ENCODE data around the gene MIPOL1.
"Not testable (repeated sequence)": the region's sequence is repeated elsewhere in the genome, so short reads cannot be mapped to it uniquely, and the experiment has no call there.

MIPOL1 gene

GRCh38 chr14:37197421-37198272 is at the start of gene MIPOL1:
MIPOL1 (plus strand) TSS chr14:37197937; CDS start chr14:37247889, 49,952 bp downstream.
- Histone ChIP-seq H3K27ac (peak within 1 kb of the TSS; percentile 70), H3K27me3 (replicated peaks) (no peaks in the 10 kb centered on the region), H3K36me3 (replicated peaks) (no peaks in the 10 kb centered on the region), H3K4me3 (ENCODE audit: low read depth, low read length) (peak within 1 kb of the TSS; percentile 82)
- DNase-seq, result peak; percentile 78
- TF ChIP-seq CTCF (IDR thresholded peaks at IDR 0.05; ENCODE audit: low read depth, low read length, missing control alignments), result peak; percentile 46
- in situ Hi-C loops (cut with HindIII; ENCODE audit: low pct_ligation_motif_present, low sequenced_read_pairs), result no loop called here

DNA sequence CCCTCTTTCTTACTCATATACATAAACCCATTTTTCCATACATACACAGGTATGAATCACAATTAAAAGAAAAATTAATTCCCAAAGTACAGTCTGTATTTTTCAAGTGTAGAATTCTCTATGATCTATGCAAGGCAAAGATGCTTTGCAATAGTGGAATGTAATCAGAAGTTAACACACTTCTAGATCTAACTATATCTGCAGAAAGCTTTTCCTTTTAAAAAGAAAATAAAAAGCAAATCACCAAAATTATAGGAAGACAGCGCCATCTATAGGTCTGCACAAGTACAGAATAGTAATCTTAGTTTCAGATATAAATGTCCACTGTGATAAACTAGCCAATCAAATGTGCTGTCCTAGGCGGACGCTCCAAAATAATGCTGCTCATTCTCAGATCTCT is 47.3 kb upstream of the MIPOL1 start:
- TF ChIP-seq CTCF (IDR thresholded peaks at IDR 0.05; ENCODE audit: low read depth, low read length, missing control alignments), result peak; percentile 50
- in situ Hi-C loops (cut with HindIII; ENCODE audit: low pct_ligation_motif_present, low sequenced_read_pairs), result no loop called here
- Histone ChIP-seq H3K27me3 (replicated peaks) (no peaks in the 10 kb centered on the region), H3K4me3 (ENCODE audit: low read depth, low read length) (no peak overlapping the region), H3K36me3 (replicated peaks) (no peaks in the 10 kb centered on the region), H3K27ac (no peak overlapping the region)
- DNase-seq, result peak; percentile 14

GRCh38 chr14:37153005-37153404 is 44.7 kb upstream of the MIPOL1 start:
- DNase-seq, result no peak
- in situ Hi-C loops (cut with HindIII; ENCODE audit: low pct_ligation_motif_present, low sequenced_read_pairs), result no loop called here
- Histone ChIP-seq H3K36me3 (replicated peaks) (no peaks in the 10 kb centered on the region), H3K27me3 (replicated peaks) (no peaks in the 10 kb centered on the region), H3K4me3 (ENCODE audit: low read depth, low read length) (no peak overlapping the region), H3K27ac (no peak overlapping the region)
- no peak for TF ChIP-seq CTCF (IDR thresholded peaks at IDR 0.05; ENCODE audit: low read depth, low read length, missing control alignments)

DNA sequence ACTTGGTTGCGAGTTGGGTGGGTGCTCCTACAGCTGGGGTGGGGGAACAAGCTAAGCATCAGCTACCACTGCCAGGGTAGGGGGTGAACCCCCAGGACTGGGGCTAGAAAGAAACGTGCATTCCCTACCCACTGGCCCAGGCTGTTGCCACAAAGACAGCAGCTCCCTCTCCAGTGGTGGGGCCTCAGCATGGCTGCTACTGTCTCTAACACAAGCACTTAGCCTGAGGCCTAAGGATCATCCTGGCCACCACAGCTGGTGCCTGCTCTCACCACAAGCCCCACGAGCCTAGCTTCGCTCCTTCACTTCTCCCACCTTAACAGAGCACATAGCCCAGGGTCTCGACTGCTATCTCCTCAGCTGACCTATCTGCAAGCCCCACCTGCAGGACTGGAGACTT is 44.3 kb upstream of the MIPOL1 start:
- in situ Hi-C loops (cut with HindIII; ENCODE audit: low pct_ligation_motif_present, low sequenced_read_pairs), result no loop called here
- no peak overlapping the region for H3K27ac ChIP-seq
- no peak overlapping the region for H3K4me3 ChIP-seq (ENCODE audit: low read depth, low read length)
- no peaks in the 10 kb centered on the region for H3K27me3 ChIP-seq (replicated peaks)
- no peak for DNase-seq
- TF ChIP-seq CTCF (IDR thresholded peaks at IDR 0.05; ENCODE audit: low read depth, low read length, missing control alignments), result no peak
- H3K36me3 ChIP-seq (replicated peaks), result no peaks in the 10 kb centered on the region

- Histone ChIP-seq H3K4me3 (ENCODE audit: low read depth, low read length) (no peak overlapping the region), H3K27me3 (replicated peaks) (no peaks in the 10 kb centered on the region), H3K27ac (no peak overlapping the region), H3K36me3 (replicated peaks) (no peaks in the 10 kb centered on the region)
- TF ChIP-seq CTCF (IDR thresholded peaks at IDR 0.05; ENCODE audit: low read depth, low read length, missing control alignments), result no peak
- DNase-seq, result no peak
- in situ Hi-C loops (cut with HindIII; ENCODE audit: low pct_ligation_motif_present, low sequenced_read_pairs), result no loop called here
Measured at GRCh38 chr14:37157987-37158386, 39.8 kb upstream of the MIPOL1 start.

GRCh38 chr14:37162307-37162706 is 35.4 kb upstream of the MIPOL1 start:
- H3K27ac ChIP-seq; DNase-seq; H3K36me3 ChIP-seq (replicated peaks); H3K4me3 ChIP-seq (ENCODE audit: low read depth, low read length); H3K27me3 ChIP-seq (replicated peaks); in situ Hi-C loops (cut with HindIII; ENCODE audit: low pct_ligation_motif_present, low sequenced_read_pairs): not testable (repeated sequence)
